ENCODE results near the gene SLCO3A1. TPM values are rescaled to one million over a fixed set of nuclear protein-coding genes. Genes with fewer than 3 reads are reported as not detected.

Gene SLCO3A1
- total RNA-seq, 2 experiments from 2014 or later, result 6.6 to 7.7 TPM

GRCh38 chr15:92073044-92073785, 219.7 kb downstream of the SLCO3A1 start:
- POLR2A ChIA-PET, result no interaction called here
- CTCF ChIA-PET, result no interaction called here

GRCh38 chr15:92074101-92074500, 220.6 kb downstream of the SLCO3A1 start:
- POLR2A ChIA-PET, result no interaction called here
- CTCF ChIA-PET, result interaction anchor here (1.0 kb wide), 1 partner anchor 110 kb away, joined by 3 read pairs; no protein-coding TSS in a partner anchor

GRCh38 chr15:92074646-92075045, 221.1 kb downstream of the SLCO3A1 start:
- POLR2A ChIA-PET, result no interaction called here
- CTCF ChIA-PET, result interaction anchor here (1.0 kb wide), 1 partner anchor 111 kb away, joined by 3 read pairs; no protein-coding TSS in a partner anchor

GRCh38 chr15:92075764-92076163, 222.3 kb downstream of the SLCO3A1 start:
- CTCF ChIA-PET, result interaction anchor here (1.5 kb wide), 1 partner anchor 370 kb away, joined by 3 read pairs; no protein-coding TSS in a partner anchor
- POLR2A ChIA-PET, result no interaction called here

GRCh38 chr15:92076541-92076940, 223.0 kb downstream of the SLCO3A1 start:
- ChIA-PET CTCF (interaction anchor here (1.0 to 1.5 kb wide), 3 partner anchors 31 to 370 kb away, joined by 3 to 4 read pairs (median 3); no protein-coding TSS in a partner anchor), POLR2A (no interaction called here)

GRCh38 chr15:92077353-92078085, 224.0 kb downstream of the SLCO3A1 start:
- ChIA-PET POLR2A (no interaction called here), CTCF (interaction anchor here (1.0 to 3.7 kb wide), 8 partner anchors 9 to 775 kb away, joined by 3 to 23 read pairs (median 4); no protein-coding TSS in a partner anchor)

GRCh38 chr15:92078270-92078669, 224.8 kb downstream of the SLCO3A1 start:
- ChIA-PET CTCF (interaction anchor here (0.8 to 3.7 kb wide), 10 partner anchors 9 to 872 kb away, joined by 3 to 23 read pairs (median 4); partner anchors contain the start of gene SLCO3A1), POLR2A (interaction anchor here (0.5 kb wide), 1 partner anchor 76 kb away, joined by 3 read pairs; no protein-coding TSS in a partner anchor)

GRCh38 chr15:92079047-92079446, 225.5 kb downstream of the SLCO3A1 start:
- CTCF ChIA-PET, result interaction anchor here (0.5 to 3.7 kb wide), 13 partner anchors 10 to 873 kb away, joined by 3 to 23 read pairs (median 4); partner anchors contain the start of gene SLCO3A1
- POLR2A ChIA-PET, result no interaction called here

- POLR2A ChIA-PET, result no interaction called here
Observed at GRCh38 chr15:92079647-92080255, 226.2 kb downstream of the SLCO3A1 start.

GRCh38 chr15:92082006-92082843, 228.7 kb downstream of the SLCO3A1 start:
- ChIA-PET POLR2A (no interaction called here), CTCF (interaction anchor here (1.3 to 2.4 kb wide), 3 partner anchors 9 to 376 kb away, joined by 4 to 6 read pairs (median 5); no protein-coding TSS in a partner anchor)

More at GRCh38 chr15:92079647-92080255, 226.2 kb downstream of the SLCO3A1 start:
- CTCF ChIA-PET, result interaction anchor here (0.8 to 3.7 kb wide), 7 partner anchors 10 to 230 kb away, joined by 3 to 23 read pairs (median 4); partner anchors contain the start of gene SLCO3A1

- ChIA-PET POLR2A (no interaction called here), CTCF (interaction anchor here (1.3 to 2.4 kb wide), 3 partner anchors 8 to 377 kb away, joined by 4 to 6 read pairs (median 5); no protein-coding TSS in a partner anchor)
Observed at GRCh38 chr15:92083190-92083589, 229.7 kb downstream of the SLCO3A1 start.

- CTCF ChIA-PET, result no interaction called here
Observed at GRCh38 chr15:92087211-92087610, 233.7 kb downstream of the SLCO3A1 start.

GRCh38 chr15:92091155-92091734, 237.7 kb downstream of the SLCO3A1 start:
- ChIA-PET CTCF (interaction anchor here (1.2 to 2.1 kb wide), 2 partner anchors 9 to 12 kb away, joined by 3 to 6 read pairs; no protein-coding TSS in a partner anchor), POLR2A (no interaction called here)

More at GRCh38 chr15:92087211-92087610, 233.7 kb downstream of the SLCO3A1 start:
- POLR2A ChIA-PET, result interaction anchor here (0.6 kb wide), 1 partner anchor 276 kb away, joined by 5 read pairs; no protein-coding TSS in a partner anchor

GRCh38 chr15:92092289-92093105, 239.0 kb downstream of the SLCO3A1 start:
- ChIA-PET POLR2A (no interaction called here), CTCF (interaction anchor here (1.2 to 2.1 kb wide), 2 partner anchors 10 to 13 kb away, joined by 3 to 6 read pairs; no protein-coding TSS in a partner anchor)

- ChIA-PET POLR2A (interaction anchor here (0.5 kb wide), 1 partner anchor 206 kb away, joined by 4 read pairs; no protein-coding TSS in a partner anchor), CTCF (interaction anchor here (1.3 kb wide), 1 partner anchor 16 kb away, joined by 4 read pairs; no protein-coding TSS in a partner anchor)
Observed at GRCh38 chr15:92095693-92096092, 242.2 kb downstream of the SLCO3A1 start.

- CTCF ChIA-PET, result interaction anchor here (1.9 kb wide), 1 partner anchor 294 kb away, joined by 5 read pairs; no protein-coding TSS in a partner anchor
- POLR2A ChIA-PET, result no interaction called here
Observed at GRCh38 chr15:92097474-92098178, 244.1 kb downstream of the SLCO3A1 start.

Data from activated CD8-positive, alpha-beta memory T cell treated with anti-CD3 and anti-CD28 coated beads for 36 hours (primary cell).